Nephron progenitor cell (in vitro differentiated cells): Measurements from ENCODE around the gene CRTC1.

Experiments
- DNase-seq: peaks from one replicate; pipeline ENCODE4 v3.0.0; 2021
- H3K27ac Mint-ChIP-seq: 2 replicates; pipeline ENCODE4 v1.8.0; 2021; ENCODE audit warnings: mild to moderate bottlenecking, moderate library complexity, mixed read lengths
- H3K27me3 Mint-ChIP-seq: 2 replicates; pipeline ENCODE4 v1.8.0; 2021; ENCODE audit warnings: mild to moderate bottlenecking, low read depth, mixed read lengths; ENCODE audit not compliant: poor library complexity
- H3K36me3 Mint-ChIP-seq: 2 replicates; pipeline ENCODE4 v1.8.0; 2021; ENCODE audit warnings: low read depth, mixed read lengths
- H3K4me1 Mint-ChIP-seq: 2 replicates; pipeline ENCODE4 v1.8.0; 2021; ENCODE audit warnings: mixed read lengths
- H3K4me3 Mint-ChIP-seq: 2 replicates; pipeline ENCODE4 v1.8.0; 2021; ENCODE audit warnings: mild to moderate bottlenecking, moderate library complexity, mixed read lengths
- H3K9me3 Mint-ChIP-seq: 2 replicates; pipeline ENCODE4 v1.8.0; 2021; ENCODE audit warnings: mild to moderate bottlenecking, moderate library complexity, mixed read lengths
- CTCF ChIP-seq: fragments of 200-600 bp; sonication (generic); IDR thresholded peaks from 2 replicates; pipeline ENCODE4 v1.5.0; 2021; ENCODE audit warnings: antibody characterized with exemption

CRTC1 gene

GRCh38 chr19:18651300-18651699 lies 32.2 kb upstream of the CRTC1 start:
- no peak for DNase-seq
- no peak for TF ChIP-seq CTCF
- Mint-ChIP-seq H3K27me3 (peaks cover 3% of the 10 kb centered on the region), H3K27ac (peak overlapping the region; percentile 85), H3K9me3 (no peaks in the 10 kb centered on the region), H3K36me3 (no peaks in the 10 kb centered on the region), H3K4me3 (peak overlapping the region; percentile 30), H3K4me1 (peaks cover 69% of the 10 kb centered on the region)

GRCh38 chr19:18651733-18652132 lies 31.7 kb upstream of the CRTC1 start:
- peaks cover 3% of the 10 kb centered on the region for H3K27me3 Mint-ChIP-seq
- H3K4me3 Mint-ChIP-seq = no peak overlapping the region
- DNase-seq = no peak
- peaks cover 69% of the 10 kb centered on the region for H3K4me1 Mint-ChIP-seq
- H3K9me3 Mint-ChIP-seq = no peaks in the 10 kb centered on the region
- H3K36me3 Mint-ChIP-seq = no peaks in the 10 kb centered on the region
- no peak for TF ChIP-seq CTCF
- H3K27ac Mint-ChIP-seq = no peak overlapping the region

GRCh38 chr19:18653853-18654252 lies 29.6 kb upstream of the CRTC1 start:
- Mint-ChIP-seq H3K27me3 (peaks cover 7% of the 10 kb centered on the region), H3K27ac (no peak overlapping the region), H3K4me3 (no peak overlapping the region), H3K9me3 (no peaks in the 10 kb centered on the region), H3K36me3 (no peaks in the 10 kb centered on the region), H3K4me1 (peaks cover 68% of the 10 kb centered on the region)
- no peak for TF ChIP-seq CTCF
- DNase-seq = no peak

- no peaks in the 10 kb centered on the region for H3K9me3 Mint-ChIP-seq
- H3K4me1 Mint-ChIP-seq = peaks cover 68% of the 10 kb centered on the region
These were observed 29.0 kb upstream of the CRTC1 start for GRCh38 chr19:18654469-18654868.

DNA sequence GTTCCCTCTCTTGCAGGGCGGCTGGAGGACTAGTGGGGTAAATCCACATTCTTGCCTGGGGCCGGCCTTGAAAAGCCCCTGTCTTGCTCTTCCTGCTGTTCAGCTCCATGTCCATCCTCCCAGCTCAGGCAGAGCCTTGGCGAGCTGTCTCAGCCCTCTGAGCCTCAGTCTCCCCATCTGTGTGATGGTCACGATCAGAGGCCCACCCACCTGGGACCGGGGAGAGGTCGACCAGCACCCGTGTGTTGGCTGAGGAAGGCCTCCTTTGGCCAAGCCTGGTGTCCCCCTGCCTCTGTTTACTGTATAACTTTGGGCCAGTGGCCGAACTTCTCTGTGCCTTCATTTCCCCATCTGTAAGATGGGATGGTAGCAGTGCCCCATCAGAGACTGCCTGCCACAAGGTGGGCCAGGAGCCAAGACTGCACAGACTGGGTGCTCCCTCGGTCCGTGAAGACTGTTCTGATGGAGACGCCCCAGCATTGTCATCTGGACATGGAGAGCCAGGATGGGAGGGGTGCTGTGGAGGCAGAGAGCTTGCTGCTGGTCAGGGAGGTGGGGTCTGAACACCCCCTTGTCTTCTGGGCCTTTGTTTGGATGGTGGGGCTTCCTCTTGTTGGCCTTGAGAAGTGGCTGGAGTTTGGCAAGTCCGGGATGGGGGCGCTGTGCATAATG lies 28.2 kb upstream of the CRTC1 start:
- no peak for TF ChIP-seq CTCF
- Mint-ChIP-seq H3K4me1 (peaks cover 66% of the 10 kb centered on the region), H3K27me3 (peaks cover 12% of the 10 kb centered on the region), H3K27ac (no peak overlapping the region), H3K36me3 (no peaks in the 10 kb centered on the region), H3K9me3 (no peaks in the 10 kb centered on the region), H3K4me3 (no peak overlapping the region)
- DNase-seq = no peak

More at GRCh38 chr19:18654469-18654868, 29.0 kb upstream of the CRTC1 start:
- Mint-ChIP-seq H3K27ac (no peak overlapping the region), H3K36me3 (no peaks in the 10 kb centered on the region), H3K4me3 (no peak overlapping the region), H3K27me3 (peaks cover 12% of the 10 kb centered on the region)
- no peak for TF ChIP-seq CTCF
- DNase-seq = no peak

DNA sequence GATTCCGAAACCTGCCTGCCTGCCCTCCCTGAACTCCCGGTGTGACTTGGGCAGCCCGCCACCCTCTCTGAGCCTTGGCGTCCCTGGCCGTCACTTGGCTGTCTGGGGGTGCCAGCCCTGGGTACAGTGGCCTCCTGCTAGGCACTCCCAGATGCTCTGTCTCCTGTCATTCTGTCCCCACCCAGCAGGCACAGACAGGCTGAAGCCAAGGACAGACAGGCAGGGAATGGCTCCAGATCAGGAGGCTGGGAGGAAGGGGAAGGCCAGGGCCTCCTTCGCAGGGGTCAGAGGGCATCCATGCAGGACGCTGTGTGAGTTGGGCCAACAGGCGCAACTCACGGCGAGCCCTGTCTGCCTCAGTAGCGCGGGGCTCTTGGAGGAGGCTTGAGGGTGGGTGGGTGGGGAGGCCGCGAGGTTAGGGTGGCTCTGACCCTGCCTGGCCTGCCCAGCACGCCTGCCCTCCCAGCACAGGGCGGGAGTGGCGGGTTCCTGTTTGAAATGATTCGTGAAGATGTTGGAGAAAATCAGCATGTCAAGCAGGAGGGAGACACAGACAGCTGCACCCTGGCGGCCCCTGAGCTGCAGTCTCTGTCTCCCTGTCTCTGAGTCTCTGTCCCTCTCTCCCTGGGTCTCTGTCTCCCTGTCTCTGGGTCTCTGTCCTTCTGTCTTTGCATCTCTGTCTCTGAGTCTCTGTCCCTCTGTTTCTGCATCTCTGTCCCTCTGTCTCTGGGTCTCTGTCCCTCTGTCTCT lies 27.0 kb upstream of the CRTC1 start:
- H3K4me3 Mint-ChIP-seq = no peak overlapping the region
- H3K27ac Mint-ChIP-seq = no peak overlapping the region
- no peaks in the 10 kb centered on the region for H3K36me3 Mint-ChIP-seq
- DNase-seq = no peak
- TF ChIP-seq CTCF = no peak
- peaks cover 12% of the 10 kb centered on the region for H3K27me3 Mint-ChIP-seq
- no peaks in the 10 kb centered on the region for H3K9me3 Mint-ChIP-seq
- peaks cover 65% of the 10 kb centered on the region for H3K4me1 Mint-ChIP-seq
